Upper lobe of left lung (tissue), 6 donors: Measurements from ENCODE around the gene ANKS1A. TPM values are rescaled to one million over a fixed set of nuclear protein-coding genes. Genes with fewer than 3 reads are reported as not detected.
A peak's percentile ranks its signal among the peaks of the same experiment; 100 is the strongest.

Source experiments
- ATAC-seq, 2 donors: fragments of 200-7000 bp; cut with Tn5 transposase; one replicate each; pipeline ENCODE4 v1.9.1; 2022; ENCODE audit warnings: mild to moderate bottlenecking in 2 of 2, moderate library complexity in 2 of 2; ENCODE audit not compliant: low FRiP score in 2 of 2
- DNase-seq, 2 donors: peaks; one replicate each; pipeline ENCODE4 v3.0.0-alpha.2; 2019 to 2020
- H3K27ac ChIP-seq, 4 donors: fragments of 200-600 bp; sonication (generic); one replicate each; pipeline ENCODE4 v1.5.1; 2016 to 2019
- H3K27me3 ChIP-seq, 4 donors: fragments of 200-600 bp; sonication (generic); one replicate each; pipeline ENCODE4 v1.5.1; 2017 to 2019
- H3K36me3 ChIP-seq, 4 donors: fragments of 200-600 bp; sonication (generic); one replicate each; pipeline ENCODE4 v1.5.1; 2016 to 2019
- H3K4me1 ChIP-seq, 4 donors: fragments of 200-600 bp; sonication (generic); one replicate each; pipeline ENCODE4 v1.5.1; 2018 to 2019
- H3K4me3 ChIP-seq, 4 donors: fragments of 200-600 bp; sonication (generic); one replicate each; pipeline ENCODE4 v1.5.1; 2017 to 2019; ENCODE audit warnings: mild to moderate bottlenecking in 2 of 4, moderate library complexity in 1 of 4
- H3K9me3 ChIP-seq, 4 donors: fragments of 200-600 bp; sonication (generic); one replicate each; pipeline ENCODE4 v1.5.1; 2018 to 2019
- CTCF ChIP-seq, 6 experiments: fragments of 450-650 bp in 4 of 6; fragments of 200-600 bp in 2 of 6; sonication (generic) in 2 of 6; IDR thresholded peaks; one replicate each; pipeline ENCODE4 v1.5.1; 2016 to 2019; ENCODE audit warnings: antibody characterized with exemption in 6 of 6
- EP300 ChIP-seq, 4 donors: sonication (generic); formaldehyde crosslinking; IDR thresholded peaks; one replicate each; pipeline ENCODE4 v1.5.1; 2017; ENCODE audit warnings: antibody characterized with exemption in 4 of 4, control low read depth in 2 of 4
- POLR2A ChIP-seq, 4 donors: fragments of 450-650 bp; IDR thresholded peaks; one replicate each; pipeline ENCODE4 v1.5.1; 2016 to 2017; ENCODE audit warnings: antibody characterized with exemption in 4 of 4, mild to moderate bottlenecking in 2 of 4
- POLR2AphosphoS5 ChIP-seq, 2 donors: sonication (generic); formaldehyde crosslinking; IDR thresholded peaks; one replicate each; pipeline ENCODE4 v1.5.1; 2017; ENCODE audit warnings: antibody characterized with exemption in 2 of 2
- WGBS, 2 donors: methylation state at CpG; one replicate each; pipeline ENCODE4 v1.1.5; 2017 to 2018; 5-methylcytosine and 5-hydroxymethylcytosine counted together
- total RNA-seq, 6 donors: library from RNA; depleted of rRNA in 4 of 6; stranded (reverse); fragments of >200 nt in 4 of 6; gene quantifications; one replicate each; pipeline versions ENCODE4 v1.1.0 to v1.2.1, GENCODE V29; 2016 to 2021
- donor health status: DM: no; HTN: no; CAD: no; lungs with moderate emphysema.
- donor health status: DM: no; HTN: yes; CAD: no; lungs with severe emphysema.

The ANKS1A gene
- total RNA-seq, 6 donors from 2014 or later = 47.2 to 85.3 (median 53.5) TPM

- Histone ChIP-seq H3K9me3 (no peaks in the 10 kb centered on the region), H3K27me3 (no peaks in the 10 kb centered on the region), H3K4me1 (peaks cover 0 to 13% (median 4%) of the 10 kb centered on the region in 4 donors), H3K27ac (peak overlapping the region in 3 of 4 donors; percentile 24 to 63 (median 30)), H3K36me3 (peaks cover 13 to 91% (median 60%) of the 10 kb centered on the region in 4 donors), H3K4me3 (no peak overlapping the region)
- 80 to 94% methylated on average over 7 to 8 of the region's 8 CpGs for WGBS, 2 donors
- no peak for DNase-seq
- no peak for ATAC-seq
- TF ChIP-seq POLR2A (IDR thresholded peaks at IDR 0.05) (no peak), EP300 (IDR thresholded peaks at IDR 0.05) (no peak), CTCF (IDR thresholded peaks at IDR 0.05) (no peak), POLR2AphosphoS5 (IDR thresholded peaks at IDR 0.05) (no peak)
These were observed 175.8 kb downstream of the ANKS1A start for GRCh38 chr6:35064757-35065440.

GRCh38 chr6:35065441-35065800 is 176.4 kb downstream of the ANKS1A start:
- Histone ChIP-seq H3K4me1 (peaks cover 0 to 13% (median 4%) of the 10 kb centered on the region in 4 donors), H3K9me3 (no peaks in the 10 kb centered on the region), H3K27me3 (no peaks in the 10 kb centered on the region), H3K4me3 (no peak overlapping the region), H3K36me3 (peaks cover 12 to 88% (median 54%) of the 10 kb centered on the region in 4 donors), H3K27ac (peak overlapping the region in 1 of 4 donors; percentile 10)
- DNase-seq (no peak), ATAC-seq (no peak)
- no peak for TF ChIP-seq EP300 (IDR thresholded peaks at IDR 0.05)
- no peak for TF ChIP-seq CTCF (IDR thresholded peaks at IDR 0.05)
- TF ChIP-seq POLR2AphosphoS5 (IDR thresholded peaks at IDR 0.05) = no peak
- no peak for TF ChIP-seq POLR2A (IDR thresholded peaks at IDR 0.05)
- 91 to 92% methylated on average over 7 to 9 of the region's 9 CpGs for WGBS, 2 donors

GRCh38 chr6:35065870-35066269 is 176.8 kb downstream of the ANKS1A start:
- no peak for ATAC-seq
- DNase-seq = no peak
- Histone ChIP-seq H3K4me1 (peaks cover 0 to 13% (median 4%) of the 10 kb centered on the region in 4 donors), H3K4me3 (no peak overlapping the region), H3K27me3 (no peaks in the 10 kb centered on the region), H3K27ac (peak overlapping the region in 1 of 4 donors; percentile 10), H3K9me3 (no peaks in the 10 kb centered on the region), H3K36me3 (peaks cover 7 to 88% (median 51%) of the 10 kb centered on the region in 4 donors)
- 75 to 83% methylated on average over 13 of the region's 13 CpGs for WGBS, 2 donors
- TF ChIP-seq EP300 (IDR thresholded peaks at IDR 0.05) (no peak), CTCF (IDR thresholded peaks at IDR 0.05) (no peak), POLR2AphosphoS5 (IDR thresholded peaks at IDR 0.05) (no peak), POLR2A (IDR thresholded peaks at IDR 0.05) (no peak)

GRCh38 chr6:35067234-35067633 is 178.2 kb downstream of the ANKS1A start:
- no peak overlapping the region for H3K4me3 ChIP-seq
- H3K27ac ChIP-seq = no peak overlapping the region
- H3K4me1 ChIP-seq = peaks cover 0 to 25% (median 5%) of the 10 kb centered on the region in 4 donors
- ATAC-seq (no peak), DNase-seq (no peak)
- WGBS, 2 donors = 94 to 96% methylated on average over 11 of the region's 11 CpGs
- no peaks in the 10 kb centered on the region for H3K9me3 ChIP-seq
- no peaks in the 10 kb centered on the region for H3K27me3 ChIP-seq
- H3K36me3 ChIP-seq = peaks cover 3 to 82% (median 43%) of the 10 kb centered on the region in 4 donors
- TF ChIP-seq EP300 (IDR thresholded peaks at IDR 0.05) (no peak), CTCF (IDR thresholded peaks at IDR 0.05) (no peak), POLR2A (IDR thresholded peaks at IDR 0.05) (no peak), POLR2AphosphoS5 (IDR thresholded peaks at IDR 0.05) (no peak)

- no peak overlapping the region for H3K27ac ChIP-seq
These were observed 179.2 kb downstream of the ANKS1A start for GRCh38 chr6:35068206-35068605.

More at GRCh38 chr6:35068206-35068605, 179.2 kb downstream of the ANKS1A start:
- DNase-seq = no peak
- Histone ChIP-seq H3K9me3 (no peaks in the 10 kb centered on the region), H3K27me3 (no peaks in the 10 kb centered on the region), H3K4me1 (peaks cover 0 to 21% (median 6%) of the 10 kb centered on the region in 4 donors), H3K4me3 (no peak overlapping the region), H3K36me3 (peaks cover 6 to 82% (median 43%) of the 10 kb centered on the region in 4 donors)
- 77 to 87% methylated on average over 9 of the region's 9 CpGs for WGBS, 2 donors
- peak in 1 of 2 donors; percentile 30 for ATAC-seq
- no peak for TF ChIP-seq POLR2AphosphoS5 (IDR thresholded peaks at IDR 0.05)
- no peak for TF ChIP-seq POLR2A (IDR thresholded peaks at IDR 0.05)
- no peak for TF ChIP-seq EP300 (IDR thresholded peaks at IDR 0.05)
- TF ChIP-seq CTCF (IDR thresholded peaks at IDR 0.05) = no peak
